Inflammatory macrophage treated with lipopolysaccharide for 4 hours (primary cell): ENCODE data around the gene PMVK.
A peak's percentile ranks its signal among the peaks of the same experiment; 100 is the strongest.

ENCODE experiments used
- DNase-seq: peaks from one replicate; pipeline ENCODE4 v3.0.0-alpha.2; 2020

PMVK gene

DNA sequence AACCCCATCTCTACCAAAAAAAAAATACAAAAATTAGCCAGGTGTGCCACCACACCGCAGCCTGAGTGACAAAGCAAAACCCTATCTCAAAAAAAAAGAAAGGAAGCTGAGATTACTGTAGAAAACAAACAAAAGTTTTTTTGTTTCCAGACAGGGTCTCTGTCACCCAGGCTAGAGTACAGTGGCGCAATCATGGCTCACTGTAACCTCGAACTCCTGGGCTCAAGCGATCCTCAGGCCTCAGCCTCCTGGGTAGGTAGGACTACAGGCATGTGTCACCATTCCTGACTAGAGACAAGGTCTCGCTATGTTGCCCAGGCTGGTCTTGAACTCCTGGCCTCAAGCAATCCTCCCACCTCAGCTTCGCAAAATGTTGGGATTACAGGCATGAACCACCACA, 27.8 kb upstream of the PMVK start:
- no peak for DNase-seq

- no peak for DNase-seq
Measured at GRCh38 chr1:154963643-154964042, 27.1 kb upstream of the PMVK start.

DNA sequence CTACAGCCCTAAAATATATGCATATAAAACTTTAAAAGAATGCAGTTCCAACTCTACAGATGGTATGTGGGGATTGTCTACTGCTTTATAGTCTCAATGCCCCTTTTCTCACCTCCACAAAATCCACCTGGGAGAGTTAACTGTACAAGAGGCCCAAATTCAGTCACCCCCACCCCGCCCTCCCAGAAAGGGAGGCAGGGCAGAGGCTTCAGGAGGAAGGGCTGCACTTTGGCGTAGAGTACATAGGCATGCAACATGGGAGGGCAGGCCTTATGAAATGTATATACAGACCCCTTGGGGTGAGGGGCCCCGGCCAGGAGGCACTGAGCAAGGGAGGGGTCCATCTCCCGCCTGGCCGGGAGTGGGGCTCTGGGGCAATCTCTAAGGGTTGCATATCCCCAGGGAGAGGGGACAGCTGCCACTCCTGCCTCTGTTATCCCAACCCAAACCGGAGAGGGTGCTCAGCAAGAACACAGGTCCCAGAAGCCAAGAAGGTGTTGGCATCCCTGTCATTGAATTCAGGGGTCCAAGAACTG, 26.3 kb upstream of the PMVK start:
- no peak for DNase-seq

DNA sequence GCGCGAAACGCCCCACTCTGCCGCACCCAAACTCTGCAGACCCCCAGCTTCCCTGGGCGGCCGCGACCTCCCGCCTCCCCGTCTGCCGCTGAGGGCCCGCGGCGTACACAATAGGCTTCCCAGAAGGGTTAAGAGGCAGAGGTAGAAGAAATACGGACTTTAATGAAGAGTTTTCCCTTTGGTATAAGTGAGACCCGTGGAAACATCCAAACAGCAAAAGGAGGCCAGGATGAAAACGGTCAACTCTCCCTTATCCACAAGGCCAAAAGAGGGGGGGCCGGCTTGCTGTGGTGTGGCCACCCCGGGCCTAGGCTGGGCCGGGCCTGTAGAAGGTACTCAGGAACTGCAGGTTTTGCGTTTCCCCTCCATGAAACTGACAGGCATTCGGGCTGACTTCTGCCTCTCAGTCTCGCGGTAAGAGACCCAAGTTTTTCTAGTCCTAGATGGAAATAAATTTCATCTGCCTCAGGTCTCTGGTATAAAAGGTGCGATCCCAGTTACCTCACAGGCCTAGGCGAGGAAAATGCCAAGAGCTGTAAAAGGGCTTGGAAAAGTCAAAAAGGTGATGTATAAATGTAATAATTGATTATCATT, 25.7 kb upstream of the PMVK start:
- DNase-seq: no peak

DNA sequence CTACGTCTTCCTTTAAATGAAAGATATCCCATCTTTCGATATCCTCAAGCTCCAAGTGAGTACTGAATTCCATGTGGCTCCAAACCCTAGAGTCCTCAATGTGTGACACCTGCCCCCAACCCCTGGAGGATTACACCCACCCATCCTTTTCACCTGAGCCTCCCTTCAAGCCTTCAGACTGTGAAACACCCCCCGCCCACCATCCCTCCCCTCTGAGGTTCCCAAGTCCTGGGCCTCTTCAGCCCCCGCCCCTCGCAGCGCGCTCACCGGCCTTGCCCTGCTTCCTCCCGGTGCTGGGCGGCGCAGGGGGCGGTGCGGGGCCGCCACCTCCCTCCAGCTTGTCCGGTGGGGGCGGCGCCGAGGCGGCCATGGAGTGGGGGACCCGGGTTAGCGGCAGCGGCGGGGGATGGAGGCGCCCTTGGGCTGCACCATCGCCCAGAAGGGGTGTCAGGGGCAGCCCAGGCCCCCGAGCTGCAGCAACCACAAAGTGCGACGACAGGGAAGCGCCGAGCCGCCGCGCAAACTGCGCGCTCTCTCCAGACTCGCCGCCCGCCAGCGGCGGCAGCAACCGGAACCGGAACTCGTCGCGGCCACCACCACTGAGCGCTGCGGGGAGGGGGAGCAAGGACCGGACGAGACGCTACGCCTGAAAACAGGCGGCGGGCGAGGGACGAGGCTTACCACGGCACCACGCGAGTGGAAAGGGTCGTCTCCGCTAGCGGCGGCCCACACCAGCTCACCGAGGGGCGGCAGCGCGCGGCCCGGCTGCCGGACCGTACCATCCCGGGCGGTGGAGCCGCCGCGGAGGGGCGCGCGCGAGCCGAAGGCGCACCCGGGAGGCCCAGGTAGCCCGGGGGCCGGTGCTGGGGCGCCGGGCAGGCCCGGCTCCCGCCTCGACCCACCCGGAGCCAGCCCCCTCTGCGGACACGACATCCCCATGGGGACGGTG, 25.0 kb upstream of the PMVK start, which contains the start of gene PYGO2:
Gene PYGO2 (minus strand): TSS at position 576 of the 949 bp plus-strand sequence. CDS start 206 bp downstream, at position 370.
- DNase-seq: peak; percentile 71

DNA sequence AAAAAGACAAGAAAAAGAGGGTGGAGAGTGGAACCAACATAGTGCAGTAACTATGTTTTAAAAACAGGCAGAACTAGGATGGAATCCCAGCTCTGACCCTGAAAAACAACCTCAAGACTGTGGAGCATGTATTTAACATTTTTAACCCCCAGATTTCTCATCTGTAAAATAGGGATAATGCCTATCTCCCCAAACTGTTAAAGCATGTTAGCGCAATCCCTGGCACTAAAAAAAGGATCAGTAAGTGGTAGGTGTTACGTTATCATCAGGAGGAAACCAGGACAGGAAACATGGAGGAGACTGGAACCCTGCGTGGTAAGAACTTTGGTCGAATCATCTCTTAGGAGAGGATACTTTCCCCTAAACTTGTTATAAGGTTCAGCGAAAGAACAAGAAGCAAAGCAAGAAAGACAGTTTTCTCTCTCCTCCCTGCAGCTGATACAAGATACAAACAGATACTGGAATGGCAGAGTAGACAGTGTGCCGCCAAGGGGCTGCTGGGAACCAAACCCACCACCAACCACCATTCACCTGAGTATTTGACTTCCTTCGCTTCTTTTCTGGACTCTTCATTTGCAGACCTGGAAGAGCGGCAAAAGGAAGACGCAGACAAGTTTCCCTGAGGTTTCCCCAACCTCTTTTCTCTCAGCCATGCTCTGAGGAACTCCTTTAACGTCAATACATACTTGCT, 24.1 kb upstream of the PMVK start:
- no peak for DNase-seq

DNA sequence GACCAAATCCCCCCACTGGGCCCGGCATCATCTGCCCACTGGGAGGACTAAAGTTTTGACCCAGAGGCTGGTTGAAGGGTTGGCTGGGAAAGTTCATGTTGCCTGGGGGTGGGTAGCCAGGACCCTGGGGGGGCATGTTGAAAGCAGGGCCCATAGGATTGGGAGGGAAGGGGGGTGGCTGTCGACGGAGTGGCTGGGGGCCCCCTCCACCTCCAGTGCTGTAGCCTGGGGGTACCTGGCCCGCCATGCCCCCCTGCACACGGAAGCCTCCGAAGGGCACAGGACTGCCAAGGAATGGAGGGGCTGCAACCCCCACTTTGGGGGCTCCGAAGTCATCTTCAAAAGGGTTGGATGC, 22.9 kb upstream of the PMVK start:
- DNase-seq: no peak

DNA sequence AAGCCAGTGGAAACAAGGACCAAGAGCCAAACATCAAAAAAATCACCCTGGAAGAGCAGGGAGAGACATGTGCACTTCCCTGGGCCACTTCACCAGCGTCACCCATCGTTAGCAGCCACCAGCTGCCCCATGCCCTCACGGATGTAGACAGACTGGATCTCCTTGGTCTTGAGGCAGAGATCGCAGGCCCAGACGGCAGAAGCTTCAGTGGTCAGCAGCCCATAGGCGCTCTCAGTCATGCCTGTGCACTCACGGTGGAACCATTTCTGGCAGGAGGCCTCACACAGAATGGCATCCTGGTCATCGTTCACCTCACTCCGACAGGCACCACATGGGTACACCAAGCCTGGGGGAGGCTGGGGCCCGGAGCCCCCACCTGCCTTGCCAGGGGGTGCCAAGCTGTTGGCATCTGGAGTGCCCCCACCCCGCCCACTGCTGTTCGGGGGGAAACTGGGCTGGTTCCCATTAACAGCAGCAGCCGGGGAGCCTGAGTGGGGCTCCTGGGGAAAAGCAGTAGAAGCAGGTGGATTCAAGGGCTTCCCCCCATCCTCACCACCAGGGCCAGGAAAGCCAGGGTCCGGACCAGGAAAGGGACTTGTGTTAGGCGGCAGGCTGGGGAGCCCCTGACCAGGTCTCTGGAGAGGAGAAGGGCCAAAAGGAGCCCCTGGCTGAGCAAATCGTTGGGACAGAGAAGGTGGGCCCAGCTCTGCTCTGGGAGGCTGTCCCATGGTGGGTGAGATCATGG, 22.3 kb upstream of the PMVK start:
- no peak for DNase-seq

- peak; percentile 57 for DNase-seq
Measured at GRCh38 chr1:154958036-154958435, 21.5 kb upstream of the PMVK start.

DNA sequence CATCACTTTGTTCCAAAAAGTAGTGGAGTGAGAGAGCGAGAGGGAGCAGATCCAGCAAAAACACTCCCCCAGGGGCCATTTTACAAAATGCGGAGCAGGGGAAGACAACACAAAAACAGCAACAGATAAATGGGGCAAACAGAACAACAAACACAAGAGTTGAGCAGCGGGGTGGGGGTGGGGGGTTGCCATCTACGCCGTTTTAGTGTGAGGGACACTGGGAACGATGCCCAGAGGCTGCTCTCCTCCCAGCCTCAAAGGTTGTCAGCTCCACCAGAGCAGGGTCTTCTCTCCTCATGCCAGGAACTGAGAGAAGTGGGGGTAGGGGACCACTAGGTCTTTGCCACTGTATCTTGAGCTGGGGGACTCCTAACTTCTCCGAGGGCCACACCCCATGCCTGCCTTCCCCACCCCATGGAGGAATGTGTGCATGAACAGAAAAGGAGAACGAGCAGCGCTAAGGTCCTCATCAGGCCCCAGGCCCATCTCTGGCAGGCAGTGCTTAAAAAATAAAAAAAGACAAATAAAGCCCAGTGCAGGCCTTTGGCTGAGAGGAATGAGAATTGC, 20.7 kb upstream of the PMVK start:
- no peak for DNase-seq

GRCh38 chr1:154956544-154956941, 20.0 kb upstream of the PMVK start:
- DNase-seq: no peak

DNA sequence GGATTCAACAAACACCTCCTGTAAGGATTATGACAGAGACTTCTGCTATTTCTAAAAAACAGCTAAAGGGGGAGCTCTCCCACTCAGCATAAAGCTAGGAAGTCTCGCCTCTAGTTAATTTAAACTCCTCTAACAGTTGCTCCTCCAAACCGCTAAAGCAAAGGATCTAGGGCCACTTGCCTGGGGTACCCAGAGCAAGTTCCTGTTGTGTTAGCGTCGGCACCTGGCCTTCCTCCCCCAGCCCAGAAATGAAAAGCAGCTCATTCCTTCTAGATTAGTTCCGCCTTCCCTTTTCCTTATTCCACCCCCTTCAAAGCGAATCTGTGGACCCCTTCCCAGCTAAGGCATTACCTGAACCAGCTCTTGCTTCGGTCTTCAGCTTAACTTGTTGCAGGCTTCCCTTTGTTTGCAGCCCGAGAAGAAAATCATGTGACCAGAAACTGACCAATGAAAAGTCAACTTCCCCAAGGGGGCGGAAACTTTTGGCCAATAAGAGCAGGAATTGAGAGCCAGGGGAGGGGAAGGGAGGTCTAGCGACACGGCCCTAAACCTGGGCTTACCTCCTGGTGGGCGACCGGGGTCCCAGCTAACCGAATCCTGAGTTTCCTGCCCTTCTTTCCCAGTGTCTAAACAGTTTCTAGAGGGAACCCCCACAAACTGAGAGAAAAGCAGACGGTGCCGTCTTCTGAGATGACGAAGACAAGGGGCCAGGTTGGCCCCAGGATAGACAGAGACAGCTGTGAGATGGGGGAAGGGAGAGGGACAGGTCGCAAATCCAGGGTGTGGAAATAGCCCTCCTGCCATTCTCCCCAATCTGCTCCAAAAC, 19.4 kb upstream of the PMVK start, which contains the start of gene PBXIP1:
Gene PBXIP1 (minus strand): TSS at position 382 of the 826 bp plus-strand sequence. CDS start 2,378 bp downstream, outside the sequence.
- DNase-seq: peak; percentile 85

DNA sequence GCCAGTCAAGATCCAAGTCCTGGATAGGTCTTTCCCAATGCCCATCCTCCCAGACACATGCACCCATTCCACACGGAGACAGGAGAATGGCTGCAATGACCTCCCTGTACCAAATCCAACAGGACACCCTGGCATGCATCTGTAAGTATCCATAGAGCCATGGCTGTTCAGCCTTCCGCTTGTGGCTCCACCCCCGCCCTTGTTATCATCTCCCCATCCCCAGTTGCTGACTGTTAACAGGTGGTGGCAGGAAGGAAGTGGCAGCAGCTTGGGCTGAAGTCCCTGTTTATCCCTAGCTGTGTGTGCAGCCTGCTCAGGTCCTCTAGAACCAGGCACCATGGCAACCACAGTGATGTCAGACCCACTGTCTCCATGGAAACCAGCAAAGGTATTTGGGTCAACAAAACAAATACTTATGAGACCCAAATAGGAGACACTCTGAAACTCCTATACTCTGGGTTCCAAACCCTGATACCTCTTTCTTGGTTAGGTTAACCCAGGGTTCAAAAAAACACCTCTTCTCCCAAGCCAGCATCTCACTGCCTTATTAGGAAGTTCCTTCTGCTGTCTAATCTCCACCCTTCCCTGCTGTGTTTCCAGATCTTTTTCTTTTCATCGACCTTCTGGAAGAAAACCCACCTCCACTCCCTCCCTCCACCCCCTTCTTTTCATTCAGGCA, 18.7 kb upstream of the PMVK start:
- no peak for DNase-seq

DNA sequence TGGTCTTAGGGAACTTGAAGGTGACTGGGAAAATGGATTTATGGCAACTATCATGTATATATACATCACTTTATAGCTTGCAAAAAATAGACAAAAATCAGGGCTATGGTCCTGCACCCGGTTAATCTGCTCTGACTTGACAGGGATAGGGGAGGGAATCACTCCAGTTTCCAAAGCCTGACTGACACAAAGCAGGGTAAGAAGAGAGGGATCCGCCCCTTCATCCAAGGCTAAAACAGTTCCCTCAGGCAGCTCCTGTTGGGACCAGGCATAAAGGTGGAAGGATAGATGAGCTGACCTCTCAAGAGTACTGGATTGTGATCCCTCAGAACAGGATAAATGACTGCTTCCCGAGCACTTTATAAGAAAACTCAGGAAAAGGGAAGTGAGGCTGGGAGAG, 18.0 kb upstream of the PMVK start:
- no peak for DNase-seq

DNA sequence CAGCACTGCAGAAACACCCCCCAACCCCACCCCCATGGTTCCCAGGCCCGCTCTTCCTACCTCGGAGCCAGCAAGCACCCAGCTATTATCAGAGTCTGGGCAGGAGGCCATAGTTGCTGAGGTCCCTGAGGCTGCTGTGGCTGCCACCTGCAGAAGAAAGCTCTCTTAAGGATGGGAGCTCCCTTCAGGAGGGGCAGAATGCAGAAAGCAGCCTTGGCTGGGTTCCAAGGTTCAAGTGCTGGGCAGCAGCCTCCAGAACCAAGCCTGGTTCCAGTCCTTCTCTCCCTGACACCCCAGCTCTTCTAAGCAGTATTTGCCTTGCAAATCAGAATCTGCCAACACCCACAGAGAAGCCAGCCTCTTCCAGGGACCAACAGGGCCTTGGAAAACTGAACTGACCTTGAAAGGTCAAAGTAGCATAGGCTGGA, 17.1 kb upstream of the PMVK start:
- DNase-seq: no peak

DNA sequence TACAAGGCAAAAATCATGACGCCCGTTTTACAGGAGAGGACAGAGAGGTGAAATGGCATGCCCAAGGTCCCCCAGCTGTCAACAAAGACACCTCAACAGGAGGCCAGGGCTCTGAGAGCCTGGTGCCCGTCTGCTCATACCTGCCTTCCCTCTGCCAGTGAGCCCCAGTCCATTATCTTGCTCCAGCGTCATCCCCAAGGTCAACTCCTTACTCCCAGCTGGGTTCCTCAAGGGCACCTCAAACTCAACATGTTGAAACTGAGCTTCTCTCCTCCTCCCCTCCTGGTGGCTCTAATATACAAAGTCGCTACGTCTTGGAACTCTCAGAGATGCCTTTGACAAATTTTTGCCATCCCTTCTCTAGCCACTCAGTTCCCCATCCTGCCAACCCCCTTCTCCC, 16.1 kb upstream of the PMVK start:
- no peak for DNase-seq

- DNase-seq: no peak
Measured at GRCh38 chr1:154951901-154952657, 15.6 kb upstream of the PMVK start.

GRCh38 chr1:154948079-154948478, 11.6 kb upstream of the PMVK start:
- no peak for DNase-seq

GRCh38 chr1:154945962-154946850, 9.7 kb upstream of the PMVK start:
- DNase-seq: no peak
